NCI-H446 treated with DMSO at 0.1 percent for 48 hours (cell line): ENCODE data around the gene KLHL29.
A peak's percentile ranks its signal among the peaks of the same experiment; 100 is the strongest.
"Not testable (repeated sequence)": the region's sequence is repeated elsewhere in the genome, so short reads cannot be mapped to it uniquely, and the experiment has no call there.

Source experiments
- DNase-seq: peaks from one replicate; lab custom pipeline; 2025; lab: John Stamatoyannopoulos, UW

The KLHL29 gene

GRCh38 chr2:23384551-23385343 is at the start of gene KLHL29:
KLHL29 (plus strand) TSS chr2:23385179; CDS start chr2:23562197, 177,018 bp downstream.
- peak; percentile 42 for DNase-seq

- DNase-seq = no peak
Measured at GRCh38 chr2:23335550-23335949, 49.4 kb upstream of the KLHL29 start.

GRCh38 chr2:23342075-23342474 is 42.9 kb upstream of the KLHL29 start:
- no peak for DNase-seq

- DNase-seq = no peak
Measured at GRCh38 chr2:23346029-23346428, 39.0 kb upstream of the KLHL29 start.

GRCh38 chr2:23346781-23347180 is 38.2 kb upstream of the KLHL29 start:
- DNase-seq = no peak

- DNase-seq = no peak
Measured at GRCh38 chr2:23347471-23348092, 37.4 kb upstream of the KLHL29 start.

GRCh38 chr2:23348093-23348481 is 36.9 kb upstream of the KLHL29 start:
- DNase-seq = not testable (repeated sequence)

- no peak for DNase-seq
Measured at GRCh38 chr2:23349508-23349907, 35.5 kb upstream of the KLHL29 start.

GRCh38 chr2:23350041-23350791 is 34.8 kb upstream of the KLHL29 start:
- DNase-seq = no peak

- no peak for DNase-seq
Measured at GRCh38 chr2:23350792-23351355, 34.1 kb upstream of the KLHL29 start.

- no peak for DNase-seq
Measured at GRCh38 chr2:23351388-23352141, 33.4 kb upstream of the KLHL29 start.

GRCh38 chr2:23354554-23354953 is 30.4 kb upstream of the KLHL29 start:
- no peak for DNase-seq

GRCh38 chr2:23355001-23355400 is 30.0 kb upstream of the KLHL29 start:
- DNase-seq = no peak

GRCh38 chr2:23356711-23357110 is 28.3 kb upstream of the KLHL29 start:
- no peak for DNase-seq

GRCh38 chr2:23359631-23360567 is 25.1 kb upstream of the KLHL29 start:
- no peak for DNase-seq

- DNase-seq = no peak
Measured at GRCh38 chr2:23360571-23361125, 24.3 kb upstream of the KLHL29 start.

GRCh38 chr2:23361152-23361551 is 23.8 kb upstream of the KLHL29 start:
- DNase-seq = no peak

GRCh38 chr2:23363268-23363667 is 21.7 kb upstream of the KLHL29 start:
- no peak for DNase-seq

- DNase-seq = no peak
Measured at GRCh38 chr2:23363831-23364230, 21.1 kb upstream of the KLHL29 start.

GRCh38 chr2:23366720-23367119 is 18.3 kb upstream of the KLHL29 start:
- DNase-seq = no peak
